Astrocyte (in vitro differentiated cells and primary cell): ENCODE data around the gene SCN1A.

Experiments used
- EZH2 ChIP-seq: IDR thresholded peaks from 2 replicates; pipeline ENCODE4 v1.6.1; 2012; ENCODE audit warnings: mild to moderate bottlenecking, low read length, inconsistent platforms; ENCODE audit not compliant: insufficient read depth
- TF ChIP-seq, protein P1 (sequence below): IDR thresholded peaks from 2 replicates; pipeline ENCODE4 v1.5.1; 2011; ENCODE audit warnings: low read depth, mild to moderate bottlenecking, inconsistent platforms, low read length, moderate library complexity; ENCODE audit not compliant: insufficient read depth

DNA sequence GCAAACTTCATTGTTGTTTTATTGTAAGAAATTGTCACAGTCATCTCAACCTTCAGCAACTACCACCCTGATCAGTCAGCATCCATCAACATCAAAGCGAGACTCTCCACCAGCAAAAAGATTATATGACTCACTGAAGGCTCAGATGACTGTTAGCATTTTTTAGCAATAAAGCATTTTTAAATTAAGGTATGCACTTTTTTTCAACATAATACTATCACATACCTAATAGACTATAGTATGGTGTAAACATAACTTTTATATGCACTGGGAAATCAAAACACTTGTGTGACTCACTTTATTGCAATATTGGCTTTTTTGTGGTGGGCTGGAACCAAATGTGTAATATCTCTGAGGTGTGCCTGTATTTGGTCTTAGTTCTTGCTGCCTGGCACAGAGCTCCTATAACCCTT is 15.6 kb downstream of the SCN1A start:
- TF ChIP-seq, protein P1, sequence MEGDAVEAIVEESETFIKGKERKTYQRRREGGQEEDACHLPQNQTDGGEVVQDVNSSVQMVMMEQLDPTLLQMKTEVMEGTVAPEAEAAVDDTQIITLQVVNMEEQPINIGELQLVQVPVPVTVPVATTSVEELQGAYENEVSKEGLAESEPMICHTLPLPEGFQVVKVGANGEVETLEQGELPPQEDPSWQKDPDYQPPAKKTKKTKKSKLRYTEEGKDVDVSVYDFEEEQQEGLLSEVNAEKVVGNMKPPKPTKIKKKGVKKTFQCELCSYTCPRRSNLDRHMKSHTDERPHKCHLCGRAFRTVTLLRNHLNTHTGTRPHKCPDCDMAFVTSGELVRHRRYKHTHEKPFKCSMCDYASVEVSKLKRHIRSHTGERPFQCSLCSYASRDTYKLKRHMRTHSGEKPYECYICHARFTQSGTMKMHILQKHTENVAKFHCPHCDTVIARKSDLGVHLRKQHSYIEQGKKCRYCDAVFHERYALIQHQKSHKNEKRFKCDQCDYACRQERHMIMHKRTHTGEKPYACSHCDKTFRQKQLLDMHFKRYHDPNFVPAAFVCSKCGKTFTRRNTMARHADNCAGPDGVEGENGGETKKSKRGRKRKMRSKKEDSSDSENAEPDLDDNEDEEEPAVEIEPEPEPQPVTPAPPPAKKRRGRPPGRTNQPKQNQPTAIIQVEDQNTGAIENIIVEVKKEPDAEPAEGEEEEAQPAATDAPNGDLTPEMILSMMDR, result no peak
- TF ChIP-seq EZH2, result no peak
